A204.1 (cell line): ENCODE measurements around the gene LRMDA.

Experiments used
- FAIRE-seq: peaks from 2 replicates; lab custom pipeline; 2012; peaks lifted over from hg19 to GRCh38; lab: Jason Lieb, UNC

Gene LRMDA

GRCh38 chr10:75476985-75477384, 45.6 kb downstream of the LRMDA start:
- no peak for FAIRE-seq

GRCh38 chr10:75477680-75478079, 46.3 kb downstream of the LRMDA start:
- FAIRE-seq: no peak

DNA sequence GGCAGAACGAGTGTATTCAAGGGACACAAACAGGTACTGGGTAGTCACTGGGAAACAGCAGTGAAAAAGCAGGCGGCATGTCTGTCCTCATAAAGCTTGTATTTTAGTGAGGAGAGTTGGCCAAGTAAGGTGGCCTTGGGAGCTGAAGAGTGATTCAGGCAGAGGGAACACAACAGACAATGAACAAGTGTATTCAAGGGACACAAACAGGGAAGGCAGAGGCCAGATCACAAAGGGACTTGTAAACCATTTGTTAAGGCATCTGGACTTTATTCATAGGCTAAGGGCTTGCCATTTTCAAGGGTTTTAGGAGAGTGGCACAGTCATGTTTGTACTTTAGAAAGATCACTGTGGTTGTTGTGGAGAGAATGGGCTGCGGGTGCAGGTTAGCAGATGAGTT, 49.0 kb downstream of the LRMDA start:
- FAIRE-seq: no peak

DNA sequence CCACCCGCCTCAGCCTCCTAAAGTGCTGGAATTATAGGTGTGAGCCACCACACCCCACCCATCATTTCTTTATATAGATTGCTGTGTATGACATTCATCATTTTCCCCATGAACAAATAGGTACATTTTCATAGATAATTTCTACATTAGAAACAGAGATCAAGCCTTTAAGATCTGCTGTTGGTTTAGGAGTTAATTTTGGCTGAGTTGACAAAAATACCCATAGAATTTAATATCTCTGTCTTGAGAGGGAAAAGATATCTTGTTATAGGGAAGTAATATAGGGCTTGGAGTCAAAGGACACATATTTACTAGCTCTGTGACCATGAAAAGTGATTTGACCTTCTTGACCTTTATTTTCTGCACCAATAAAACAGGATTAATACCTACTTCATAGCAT, 51.8 kb downstream of the LRMDA start:
- no peak for FAIRE-seq

DNA sequence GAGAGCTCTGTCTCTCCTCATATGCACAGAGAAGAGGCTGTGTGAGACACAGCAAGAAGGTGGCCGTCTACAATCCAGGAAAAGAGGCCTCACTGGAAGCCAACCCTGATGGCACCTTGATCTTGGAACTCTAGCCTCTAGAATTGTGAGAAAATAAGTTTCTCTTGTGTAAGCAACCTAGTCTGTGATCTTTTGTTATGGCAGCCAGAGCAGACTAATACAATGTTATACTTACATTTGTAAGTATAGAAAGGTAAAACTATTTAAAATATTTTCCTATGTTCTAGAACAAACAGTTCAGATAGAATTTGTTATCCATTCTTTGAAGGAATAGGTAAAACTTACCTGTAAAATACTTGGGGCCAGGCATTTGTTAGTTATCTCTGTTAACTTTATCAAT, 53.3 kb downstream of the LRMDA start:
- no peak for FAIRE-seq

DNA sequence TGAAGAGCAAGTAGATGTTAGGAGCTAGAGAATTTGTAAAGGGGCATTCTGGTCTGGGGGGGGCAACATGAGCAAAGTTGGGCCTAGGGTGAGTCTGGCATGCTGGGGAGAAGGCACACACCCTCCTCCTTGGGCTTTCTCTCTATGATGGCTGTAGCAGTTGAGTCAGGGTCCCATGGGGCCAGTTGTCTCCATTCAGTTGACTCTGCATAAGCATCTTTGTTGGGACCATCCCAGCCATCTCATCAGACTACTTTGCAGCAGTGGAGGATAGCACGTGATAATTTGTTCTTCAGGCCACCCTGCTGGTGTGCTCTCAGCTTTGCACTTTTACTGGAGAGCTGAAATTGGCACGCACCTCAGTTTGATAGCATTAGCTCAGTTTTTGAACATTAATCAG, 55.2 kb downstream of the LRMDA start:
- FAIRE-seq: no peak

DNA sequence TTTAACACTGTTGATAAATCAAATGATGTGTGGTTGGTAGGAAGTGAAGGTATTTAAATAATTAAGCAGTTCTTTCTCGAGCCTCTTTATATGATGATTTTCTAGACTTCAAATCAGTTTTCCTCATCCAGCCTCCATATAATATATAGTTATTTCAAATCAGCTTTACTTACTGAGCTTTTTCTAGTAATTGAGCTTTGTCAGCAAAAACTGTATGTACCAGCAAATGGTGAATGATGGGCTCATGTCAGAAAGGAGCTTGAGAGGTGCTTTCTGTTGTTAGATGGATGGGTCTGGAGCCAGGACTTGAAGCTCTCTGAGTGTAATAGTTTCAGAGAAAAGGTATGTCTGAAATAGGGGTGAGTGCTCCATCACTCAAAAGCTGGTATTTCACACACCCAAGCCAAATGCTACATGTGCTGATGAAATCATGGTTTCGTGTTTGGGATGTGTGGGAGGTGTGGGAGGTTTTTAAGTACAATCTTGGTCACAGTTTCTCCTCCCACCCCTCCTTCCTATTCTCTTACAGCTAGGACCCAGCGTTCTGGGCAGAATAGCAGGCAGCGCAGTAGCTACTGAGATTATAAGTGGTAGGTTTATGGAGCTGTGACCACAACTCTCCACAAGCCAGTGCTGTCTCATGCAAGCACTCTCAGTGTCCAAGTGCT, 55.8 kb downstream of the LRMDA start:
- FAIRE-seq: no peak

DNA sequence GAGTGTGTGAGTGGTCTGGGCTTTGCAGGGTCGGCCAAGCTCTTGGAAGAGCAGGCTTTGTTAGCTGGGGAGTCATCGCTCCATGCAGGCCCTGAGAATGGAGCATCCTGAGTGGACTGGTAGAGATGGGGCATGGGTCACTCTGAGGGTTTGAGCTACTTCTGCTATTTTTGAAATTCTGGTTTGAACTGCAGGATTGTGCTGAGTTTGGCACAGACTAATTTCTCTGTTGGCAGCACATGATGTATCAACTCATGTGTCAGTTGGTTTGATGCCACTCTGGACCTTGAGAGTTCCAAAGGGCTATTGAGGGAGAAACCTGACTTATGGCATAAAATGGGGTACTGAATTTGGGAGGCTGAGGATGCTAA, 56.3 kb downstream of the LRMDA start:
- FAIRE-seq: no peak

GRCh38 chr10:75492173-75492925, 60.9 kb downstream of the LRMDA start:
- FAIRE-seq: no peak

GRCh38 chr10:75493464-75493863, 62.0 kb downstream of the LRMDA start:
- FAIRE-seq: no peak

DNA sequence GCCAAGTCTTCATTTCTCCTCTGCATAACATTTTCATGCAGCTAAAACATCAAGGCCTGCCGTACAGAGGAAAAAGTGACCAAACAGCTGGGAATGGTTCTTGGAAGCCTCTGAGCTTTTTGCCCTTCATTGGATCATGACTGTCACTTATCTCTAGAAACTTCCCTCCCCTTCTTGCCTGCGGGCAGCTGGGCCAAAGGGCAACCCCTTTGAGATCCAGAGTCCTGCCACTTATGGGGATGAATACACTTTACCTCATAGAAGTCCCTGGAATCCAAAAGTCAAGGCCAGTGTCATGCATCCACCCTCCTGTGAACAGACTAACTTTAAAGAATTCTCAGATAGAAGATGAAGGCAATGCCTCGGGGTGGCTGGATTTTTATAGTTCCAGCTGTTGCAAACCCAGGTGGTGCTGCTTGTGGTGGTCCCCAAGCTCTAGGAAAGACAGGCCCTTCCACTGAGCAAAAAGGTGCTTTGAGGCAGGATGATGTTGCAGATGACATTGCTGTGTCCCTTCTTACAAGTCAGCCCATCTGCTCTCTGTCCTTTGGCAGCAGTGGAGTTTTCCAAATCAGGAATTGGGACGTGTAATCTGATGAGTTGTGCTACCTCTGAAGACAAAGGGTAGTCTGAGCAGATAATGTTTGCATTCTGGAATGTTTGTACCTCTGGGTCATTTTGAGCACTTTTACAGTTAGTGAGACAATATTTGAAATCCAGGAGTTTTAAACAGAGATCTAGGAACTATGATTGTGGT, 64.2 kb downstream of the LRMDA start:
- FAIRE-seq: no peak

- FAIRE-seq: no peak
These were observed 64.8 kb downstream of the LRMDA start for GRCh38 chr10:75496191-75496567.

DNA sequence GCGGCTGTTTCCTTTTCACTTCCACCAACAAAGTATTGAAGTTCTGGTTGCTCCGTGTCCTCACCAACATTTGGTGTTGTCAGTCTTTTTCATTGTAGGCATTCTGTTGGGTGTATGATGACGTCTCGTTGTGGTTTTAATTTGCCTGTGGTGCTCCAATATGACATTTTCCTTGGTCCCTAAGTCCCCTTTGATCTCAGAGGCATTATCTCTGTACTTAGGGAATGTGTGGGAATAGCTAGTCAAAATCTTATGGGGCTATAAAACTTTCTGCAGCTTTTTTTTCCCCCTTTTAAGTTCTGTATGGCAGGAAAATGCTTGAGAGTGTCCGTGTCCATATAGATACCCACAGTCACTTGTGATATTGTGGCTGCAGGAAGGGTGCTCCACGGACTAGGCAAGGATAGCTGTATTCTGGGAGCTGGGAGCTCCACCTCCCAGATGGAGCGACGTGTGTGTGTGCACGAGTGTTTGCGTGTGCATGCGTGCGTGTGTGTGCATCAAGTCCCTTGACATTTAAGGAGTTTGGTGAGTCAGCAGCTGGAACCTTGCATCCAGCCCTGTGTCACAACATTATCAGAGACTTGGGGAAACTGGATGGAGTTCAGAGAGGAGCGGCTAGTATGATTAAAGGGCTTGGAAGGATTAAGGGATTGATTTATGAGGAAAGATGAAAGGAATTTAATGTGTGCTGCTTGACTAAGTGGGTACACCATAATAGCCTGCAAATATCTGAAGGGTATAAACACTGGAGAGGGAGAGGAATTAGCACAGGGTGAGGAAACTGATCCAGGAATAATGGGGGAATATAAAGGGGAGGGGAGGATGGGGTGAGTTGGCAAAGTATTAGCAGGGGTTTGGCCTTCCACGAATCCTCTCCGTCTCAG, 66.8 kb downstream of the LRMDA start:
- no peak for FAIRE-seq

DNA sequence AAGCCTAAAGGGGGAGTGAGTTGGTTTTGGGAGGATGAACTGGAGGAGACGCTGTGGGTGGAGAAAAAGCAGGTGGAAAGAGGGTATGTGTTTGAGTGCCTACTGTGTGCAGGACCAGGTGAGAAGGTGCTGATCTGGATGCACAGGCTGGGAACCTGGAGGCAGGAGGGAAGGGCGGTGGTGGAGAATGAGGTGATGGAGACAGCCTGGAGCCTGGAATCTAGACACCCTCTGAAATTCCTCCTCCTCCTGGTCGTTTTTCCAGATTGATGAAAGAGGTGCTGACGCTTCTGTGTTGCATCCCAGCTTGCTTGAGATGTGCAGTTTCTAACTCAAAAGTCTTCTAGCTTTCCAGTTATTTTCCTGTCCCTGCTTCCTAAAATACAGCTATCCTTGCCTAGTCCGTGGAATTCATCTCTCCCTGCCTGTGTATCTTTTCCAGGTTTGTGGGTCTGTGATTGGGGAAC, 67.5 kb downstream of the LRMDA start:
- FAIRE-seq: no peak

GRCh38 chr10:75499556-75500160, 68.2 kb downstream of the LRMDA start:
- FAIRE-seq: no peak

DNA sequence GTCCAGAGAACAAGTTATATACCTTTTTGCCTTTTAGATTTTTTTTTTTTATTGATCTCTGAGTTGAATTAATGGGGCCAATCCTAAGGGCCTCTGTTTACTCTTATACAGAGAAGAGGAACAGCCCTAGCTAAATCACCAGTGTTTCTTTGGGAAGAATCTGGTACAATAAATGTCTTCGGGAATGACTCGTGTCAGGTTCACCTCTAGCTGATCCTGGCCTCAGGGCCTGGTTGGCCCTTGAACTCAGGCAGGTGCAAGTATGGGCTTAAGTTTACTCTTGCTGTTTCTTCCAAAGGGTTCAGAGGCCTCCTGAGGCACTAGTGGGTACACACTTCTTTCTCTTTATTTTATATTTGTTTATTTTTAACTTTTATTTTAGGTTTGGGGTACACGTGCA, 71.0 kb downstream of the LRMDA start:
- no peak for FAIRE-seq

DNA sequence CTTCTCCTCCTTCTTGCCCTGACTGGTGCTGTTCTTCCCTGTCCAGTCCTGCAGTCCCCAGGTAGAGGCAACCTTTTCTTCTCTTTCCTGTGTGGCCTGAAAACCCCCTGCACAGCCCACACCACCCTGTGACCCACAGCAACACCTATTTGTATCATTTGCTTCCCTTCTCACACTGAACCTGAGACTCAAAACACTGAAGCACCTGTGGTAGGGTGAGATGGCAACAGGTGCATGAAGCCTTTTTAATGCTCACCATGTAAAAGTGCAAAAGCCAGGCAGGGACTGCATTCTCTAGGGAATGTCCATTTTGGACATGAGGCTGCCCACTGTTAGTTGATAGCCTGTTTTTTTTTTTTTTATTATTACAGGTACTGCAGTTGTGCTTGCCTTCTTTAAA, 71.4 kb downstream of the LRMDA start:
- no peak for FAIRE-seq

GRCh38 chr10:75505293-75505692, 73.9 kb downstream of the LRMDA start:
- FAIRE-seq: no peak

- FAIRE-seq: no peak
These were observed 74.5 kb downstream of the LRMDA start for GRCh38 chr10:75505840-75506506.

GRCh38 chr10:75506930-75507329, 75.5 kb downstream of the LRMDA start:
- no peak for FAIRE-seq

- no peak for FAIRE-seq
These were observed 76.0 kb downstream of the LRMDA start for GRCh38 chr10:75507469-75507868.
